Kidney (tissue), 14 donors: ENCODE data around the gene PTPRU. TPM values are rescaled to one million over a fixed set of nuclear protein-coding genes. Genes with fewer than 3 reads are reported as not detected.

ENCODE experiments used
- DNase-seq, 5 donors: peaks; one replicate each; pipeline ENCODE4 v3.0.0-alpha.2; 2013 to 2020
- FAIRE-seq: peaks from 2 replicates; lab custom pipeline; 2012; peaks lifted over from hg19 to GRCh38; lab: Jason Lieb, UNC
- H3K27ac ChIP-seq, 2 donors: one replicate each; pipeline ENCODE4 v1.7.0; 2013; ENCODE audit warnings: low read depth in 2 of 2, low read length in 2 of 2, inconsistent platforms in 1 of 2
- H3K27me3 ChIP-seq: one replicate; pipeline ENCODE4 v1.7.1; 2013; ENCODE audit warnings: low read length, inconsistent platforms; ENCODE audit not compliant: control insufficient read depth, insufficient read depth
- H3K36me3 ChIP-seq, 3 donors: one replicate each; pipeline versions ENCODE4 v1.7.0 to v1.7.1; 2013; ENCODE audit warnings: low read length in 3 of 3, control low read depth in 1 of 3, inconsistent platforms in 1 of 3; ENCODE audit not compliant: insufficient read depth in 3 of 3, control insufficient read depth in 2 of 3
- H3K4me1 ChIP-seq, 3 donors: one replicate each; pipeline versions ENCODE4 v1.7.0 to v1.7.1; 2013; ENCODE audit warnings: low read length in 3 of 3, inconsistent platforms in 1 of 3, low read depth in 1 of 3; ENCODE audit not compliant: control insufficient read depth in 2 of 3, insufficient read depth in 2 of 3
- H3K4me3 ChIP-seq, 3 donors: one replicate each; pipeline versions ENCODE4 v1.7.0 to v1.8.1; 2013; ENCODE audit warnings: low read length in 3 of 3, control low read depth in 1 of 3, inconsistent platforms in 1 of 3
- H3K9ac ChIP-seq, 3 donors: one replicate each; pipeline versions ENCODE4 v1.7.0 to v1.7.1; 2013; ENCODE audit warnings: low read length in 3 of 3, control low read depth in 1 of 3, inconsistent platforms in 1 of 3
- H3K9me3 ChIP-seq, 3 donors: one replicate each; pipeline versions ENCODE4 v1.7.0 to v1.7.1; 2013; ENCODE audit warnings: low read length in 3 of 3, control low read depth in 1 of 3, inconsistent platforms in 1 of 3; ENCODE audit not compliant: control insufficient read depth in 2 of 3, insufficient read depth in 1 of 3
- CTCF ChIP-seq: IDR thresholded peaks from 3 replicates; pipeline ENCODE4 v1.5.1; 2012; ENCODE audit warnings: mild to moderate bottlenecking, moderate library complexity, borderline replicate concordance; ENCODE audit not compliant: insufficient read depth; ENCODE audit errors: extremely low read depth
- intact Hi-C: fragments of 100-400 bp; cut with DNase I; formaldehyde crosslinking; loops from one replicate; pipeline ENCODE4 v1.11.1; 2022
- polyA plus RNA-seq: library from polyadenylated mRNA; stranded (reverse); fragments of 350-450 nt; fragmentation: Illumina TruSeq; extraction: RNeasy Lipid Tissue Mini Kit (QIAGEN cat#74804); gene quantifications from one replicate; pipeline ENCODE4 v1.2.3, GENCODE V29; 2014; ENCODE audit warnings: low read depth, low replicate concordance; ENCODE audit not compliant: insufficient read depth
- total RNA-seq: library from RNA; stranded (reverse); fragmentation: NEBNext Ultra II Directional; extraction: Animal tissue kit (Norgen Biotek cat#: 25700); gene quantifications from one replicate; pipeline ENCODE4 v1.2.1, GENCODE V29; 2021
- donor health status: control.
- donor health status: control.
- donor health status: control.
- donor health status: control.
- donor health status: control.
- donor health status: DM: yes; HTN: yes; CAD: no.
- donor health status: Normal renal cell carcinoma (clear cell type).

The PTPRU gene
- total and polyA plus RNA-seq, 2 donors from 2014 or later = 3.7 to 53.6 TPM

- Histone ChIP-seq H3K27me3 (no peaks in the 10 kb centered on the region), H3K9ac (no peak overlapping the region), H3K36me3 (no peaks in the 10 kb centered on the region), H3K9me3 (no peaks in the 10 kb centered on the region), H3K27ac (no peak overlapping the region), H3K4me3 (no peak overlapping the region), H3K4me1 (no peaks in the 10 kb centered on the region)
- TF ChIP-seq CTCF = no peak
- FAIRE-seq (no peak), DNase-seq (peak in 4 of 5 donors; percentile 79 to 87 (median 83))
- intact Hi-C loops = no loop called here
Observed at GRCh38 chr1:29249170-29249691, 12.9 kb downstream of the PTPRU start.

- no peak for DNase-seq
- Histone ChIP-seq H3K9ac (no peak overlapping the region), H3K36me3 (no peaks in the 10 kb centered on the region), H3K27ac (no peak overlapping the region), H3K9me3 (no peaks in the 10 kb centered on the region), H3K4me1 (no peaks in the 10 kb centered on the region), H3K4me3 (no peak overlapping the region), H3K27me3 (no peaks in the 10 kb centered on the region)
- no peak for FAIRE-seq
- intact Hi-C loops = no loop called here
- no peak for TF ChIP-seq CTCF
Observed at GRCh38 chr1:29249951-29250581, 13.7 kb downstream of the PTPRU start.

DNA sequence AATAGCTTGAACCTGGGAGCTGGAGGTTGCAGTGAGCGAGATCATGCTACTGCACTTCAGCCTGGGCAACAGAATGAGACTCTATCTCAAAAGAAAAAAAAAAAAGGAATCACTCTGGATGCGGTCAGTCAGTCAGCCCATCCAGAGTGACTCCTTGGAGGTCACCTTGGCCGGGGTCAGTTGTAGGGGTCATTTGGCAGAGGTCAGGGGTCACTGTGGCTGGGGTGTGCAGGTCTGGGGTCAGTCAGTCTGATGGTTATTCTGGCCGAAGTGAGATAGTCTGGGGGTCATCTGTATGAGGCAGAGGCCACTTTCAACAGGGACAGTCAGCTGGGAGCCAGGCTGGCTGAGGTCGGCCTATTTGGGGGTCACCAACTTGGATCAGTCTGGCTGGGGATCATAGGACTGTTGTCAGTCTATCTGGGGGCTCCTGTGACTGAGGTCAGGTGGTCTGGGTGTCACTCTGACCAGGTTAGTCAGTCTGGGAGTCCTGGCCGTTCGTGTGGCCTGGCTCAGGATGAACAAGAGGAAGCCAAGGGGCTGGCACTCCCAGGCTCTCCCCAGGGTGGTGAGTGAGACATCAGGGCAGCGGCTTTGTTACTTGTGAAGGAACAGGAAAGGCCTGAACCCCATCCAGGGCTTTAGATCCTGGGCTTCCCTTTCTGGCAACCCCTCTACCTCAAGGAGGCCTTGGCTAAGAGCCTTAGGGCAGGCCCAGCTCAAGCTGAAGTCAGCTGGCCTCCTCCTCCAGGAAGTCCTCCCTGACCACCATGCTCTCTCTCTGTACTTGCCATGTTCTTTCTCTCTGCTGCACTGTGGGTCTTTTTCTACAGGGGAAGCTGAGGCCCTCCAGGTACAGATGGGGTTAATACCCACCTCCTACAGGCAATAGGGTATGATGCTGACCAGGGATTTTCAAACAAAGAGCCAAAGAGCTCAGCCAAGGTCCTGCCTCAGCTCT lies 15.1 kb downstream of the PTPRU start:
- H3K9ac ChIP-seq = no peak overlapping the region
- no peak overlapping the region for H3K27ac ChIP-seq
- FAIRE-seq = no peak
- intact Hi-C loops = no loop called here
- H3K27me3 ChIP-seq = no peaks in the 10 kb centered on the region
- H3K9me3 ChIP-seq = no peaks in the 10 kb centered on the region
- H3K4me1 ChIP-seq = no peaks in the 10 kb centered on the region
- TF ChIP-seq CTCF = no peak
- H3K36me3 ChIP-seq = no peaks in the 10 kb centered on the region
- no peak for DNase-seq
- no peak overlapping the region for H3K4me3 ChIP-seq
